ENCODE measurements around the gene TMEM101. TPM values are rescaled to one million over a fixed set of nuclear protein-coding genes. Genes with fewer than 3 reads are reported as not detected.
A peak's percentile ranks its signal among the peaks of the same experiment; 100 is the strongest.
"Not testable (repeated sequence)": the region's sequence is repeated elsewhere in the genome, so short reads cannot be mapped to it uniquely, and the experiment has no call there.

Gene TMEM101
- total and polyA plus RNA-seq, 2 experiments from 2014 or later: 33.4 to 41.0 TPM

GRCh38 chr17:43999024-43999423 is 15.7 kb downstream of the TMEM101 start:
- WGBS (ENCODE audit: low lambda C conversion rate, missing lambda C conversion rate): 88% methylated on average over 4 of the region's 4 CpGs
- H3K4me2 ChIP-seq: no peak overlapping the region
- H2AFZ ChIP-seq: no peak overlapping the region

GRCh38 chr17:43998552-43998951 is 16.2 kb downstream of the TMEM101 start:
- H3K36me3 ChIP-seq (replicated peaks; ENCODE audit: insufficient read depth, low read depth): no peaks in the 10 kb centered on the region

More at GRCh38 chr17:43999024-43999423, 15.7 kb downstream of the TMEM101 start:
- H3K9me3 ChIP-seq (ENCODE audit: low read depth): no peaks in the 10 kb centered on the region
- H3K4me1 ChIP-seq (ENCODE audit: insufficient read depth): peaks cover 10% of the 10 kb centered on the region
- no peak for DNase-seq (ENCODE audit: low spot score)
- H3K4me3 ChIP-seq: no peak overlapping the region
- no peaks in the 10 kb centered on the region for H4K20me1 ChIP-seq (ENCODE audit: insufficient read depth, poor library complexity, severe bottlenecking)
- no peaks in the 10 kb centered on the region for H3K36me3 ChIP-seq (replicated peaks; ENCODE audit: insufficient read depth, low read depth)
- no peak overlapping the region for H3K27ac ChIP-seq
- TF ChIP-seq, protein P1, sequence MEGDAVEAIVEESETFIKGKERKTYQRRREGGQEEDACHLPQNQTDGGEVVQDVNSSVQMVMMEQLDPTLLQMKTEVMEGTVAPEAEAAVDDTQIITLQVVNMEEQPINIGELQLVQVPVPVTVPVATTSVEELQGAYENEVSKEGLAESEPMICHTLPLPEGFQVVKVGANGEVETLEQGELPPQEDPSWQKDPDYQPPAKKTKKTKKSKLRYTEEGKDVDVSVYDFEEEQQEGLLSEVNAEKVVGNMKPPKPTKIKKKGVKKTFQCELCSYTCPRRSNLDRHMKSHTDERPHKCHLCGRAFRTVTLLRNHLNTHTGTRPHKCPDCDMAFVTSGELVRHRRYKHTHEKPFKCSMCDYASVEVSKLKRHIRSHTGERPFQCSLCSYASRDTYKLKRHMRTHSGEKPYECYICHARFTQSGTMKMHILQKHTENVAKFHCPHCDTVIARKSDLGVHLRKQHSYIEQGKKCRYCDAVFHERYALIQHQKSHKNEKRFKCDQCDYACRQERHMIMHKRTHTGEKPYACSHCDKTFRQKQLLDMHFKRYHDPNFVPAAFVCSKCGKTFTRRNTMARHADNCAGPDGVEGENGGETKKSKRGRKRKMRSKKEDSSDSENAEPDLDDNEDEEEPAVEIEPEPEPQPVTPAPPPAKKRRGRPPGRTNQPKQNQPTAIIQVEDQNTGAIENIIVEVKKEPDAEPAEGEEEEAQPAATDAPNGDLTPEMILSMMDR (IDR thresholded peaks at IDR 0.05; ENCODE audit: poor library complexity): no peak
- TF ChIP-seq EZH2phosphoT487 (IDR thresholded peaks at IDR 0.05; ENCODE audit: low read depth, severe bottlenecking, unreplicated experiment) (no peak), EZH2 (IDR thresholded peaks at IDR 0.05; ENCODE audit: borderline replicate concordance) (no peak)
- peaks cover 43% of the 10 kb centered on the region for H3K27me3 ChIP-seq
- no peaks in the 10 kb centered on the region for H3K79me2 ChIP-seq
- no peaks in the 10 kb centered on the region for H3K9me2 ChIP-seq (replicated peaks; ENCODE audit: insufficient read depth)

DNA sequence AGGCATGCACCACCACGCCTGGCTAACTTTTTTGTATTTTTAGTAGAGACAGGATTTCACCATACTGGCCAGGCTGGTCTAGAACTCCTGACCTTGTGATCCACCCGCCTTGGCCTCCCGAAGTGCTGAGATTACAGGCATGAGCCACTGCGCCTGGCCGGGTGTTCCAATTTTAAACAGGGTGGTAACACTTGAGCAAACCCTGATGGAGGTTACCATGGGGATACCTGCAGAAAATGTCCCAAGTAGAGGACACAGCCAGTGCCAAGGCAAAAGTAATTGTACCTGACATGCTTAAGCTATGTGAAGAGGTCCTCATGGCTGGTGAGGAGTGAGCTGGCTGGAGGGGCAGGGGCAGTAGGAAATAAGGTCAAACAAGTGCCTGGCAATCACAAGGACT is 17.6 kb downstream of the TMEM101 start:
- not testable (repeated sequence) for H3K4me3 ChIP-seq; H3K9me2 ChIP-seq (replicated peaks; ENCODE audit: insufficient read depth); H3K79me2 ChIP-seq; H3K9me3 ChIP-seq (ENCODE audit: low read depth); H3K4me1 ChIP-seq (ENCODE audit: insufficient read depth); H3K27ac ChIP-seq; H2AFZ ChIP-seq; H4K20me1 ChIP-seq (ENCODE audit: insufficient read depth, poor library complexity, severe bottlenecking); H3K36me3 ChIP-seq (replicated peaks; ENCODE audit: insufficient read depth, low read depth); H3K4me2 ChIP-seq; DNase-seq (ENCODE audit: low spot score)
- WGBS (ENCODE audit: low lambda C conversion rate, missing lambda C conversion rate): 87% methylated on average over 5 of the region's 5 CpGs
- peaks cover 28% of the 10 kb centered on the region for H3K27me3 ChIP-seq

More at GRCh38 chr17:43998552-43998951, 16.2 kb downstream of the TMEM101 start:
- H3K9me2 ChIP-seq (replicated peaks; ENCODE audit: insufficient read depth): no peaks in the 10 kb centered on the region
- TF ChIP-seq EZH2 (IDR thresholded peaks at IDR 0.05; ENCODE audit: borderline replicate concordance): no peak
- TF ChIP-seq, protein P1 (IDR thresholded peaks at IDR 0.05; ENCODE audit: poor library complexity): no peak
- TF ChIP-seq EZH2phosphoT487 (IDR thresholded peaks at IDR 0.05; ENCODE audit: low read depth, severe bottlenecking, unreplicated experiment): no peak
- no peaks in the 10 kb centered on the region for H3K79me2 ChIP-seq
- peaks cover 8% of the 10 kb centered on the region for H3K4me1 ChIP-seq (ENCODE audit: insufficient read depth)
- peaks cover 41% of the 10 kb centered on the region for H3K27me3 ChIP-seq
- H2AFZ ChIP-seq: no peak overlapping the region
- no peaks in the 10 kb centered on the region for H3K9me3 ChIP-seq (ENCODE audit: low read depth)
- no peak overlapping the region for H3K4me3 ChIP-seq
- H3K27ac ChIP-seq: no peak overlapping the region
- no peaks in the 10 kb centered on the region for H4K20me1 ChIP-seq (ENCODE audit: insufficient read depth, poor library complexity, severe bottlenecking)
- WGBS (ENCODE audit: low lambda C conversion rate, missing lambda C conversion rate): 87% methylated on average over 3 of the region's 3 CpGs
- no peak for DNase-seq (ENCODE audit: low spot score)
- no peak overlapping the region for H3K4me2 ChIP-seq

DNA sequence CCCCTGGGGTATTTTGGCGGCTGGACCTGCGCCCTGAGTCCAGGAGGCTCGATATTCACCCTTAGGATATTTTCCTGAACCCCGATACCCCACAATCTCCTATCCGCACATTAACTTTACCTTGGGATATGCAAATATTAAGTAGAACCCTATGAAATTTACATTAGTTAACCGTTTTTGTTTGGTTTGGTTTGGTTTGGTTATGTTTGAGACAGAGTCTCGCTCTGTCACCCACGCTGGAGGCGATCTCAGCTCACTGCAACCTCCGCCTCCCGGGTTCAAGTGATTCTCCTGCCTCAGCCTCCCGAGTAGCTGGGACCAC is 19.7 kb downstream of the TMEM101 start:
- no peak overlapping the region for H3K4me3 ChIP-seq
- H3K9me2 ChIP-seq (replicated peaks; ENCODE audit: insufficient read depth): no peaks in the 10 kb centered on the region
- H3K4me2 ChIP-seq: peak overlapping the region; percentile 88
- no peaks in the 10 kb centered on the region for H3K79me2 ChIP-seq
- no peak for DNase-seq (ENCODE audit: low spot score)
- H3K27ac ChIP-seq: no peak overlapping the region
- H3K27me3 ChIP-seq: peaks cover 26% of the 10 kb centered on the region
- peaks cover 8% of the 10 kb centered on the region for H3K4me1 ChIP-seq (ENCODE audit: insufficient read depth)
- peak; percentile 45 for TF ChIP-seq EZH2 (IDR thresholded peaks at IDR 0.05; ENCODE audit: borderline replicate concordance)
- TF ChIP-seq, protein P1 (IDR thresholded peaks at IDR 0.05; ENCODE audit: poor library complexity): no peak
- H4K20me1 ChIP-seq (ENCODE audit: insufficient read depth, poor library complexity, severe bottlenecking): no peaks in the 10 kb centered on the region
- H3K36me3 ChIP-seq (replicated peaks; ENCODE audit: insufficient read depth, low read depth): no peaks in the 10 kb centered on the region
- 25% methylated on average over 12 of the region's 12 CpGs for WGBS (ENCODE audit: low lambda C conversion rate, missing lambda C conversion rate)
- H3K9me3 ChIP-seq (ENCODE audit: low read depth): no peaks in the 10 kb centered on the region
- no peak overlapping the region for H2AFZ ChIP-seq

Data from hepatocyte (in vitro differentiated cells).